ENCODE results near the gene GPR17.

GPR17 gene

DNA sequence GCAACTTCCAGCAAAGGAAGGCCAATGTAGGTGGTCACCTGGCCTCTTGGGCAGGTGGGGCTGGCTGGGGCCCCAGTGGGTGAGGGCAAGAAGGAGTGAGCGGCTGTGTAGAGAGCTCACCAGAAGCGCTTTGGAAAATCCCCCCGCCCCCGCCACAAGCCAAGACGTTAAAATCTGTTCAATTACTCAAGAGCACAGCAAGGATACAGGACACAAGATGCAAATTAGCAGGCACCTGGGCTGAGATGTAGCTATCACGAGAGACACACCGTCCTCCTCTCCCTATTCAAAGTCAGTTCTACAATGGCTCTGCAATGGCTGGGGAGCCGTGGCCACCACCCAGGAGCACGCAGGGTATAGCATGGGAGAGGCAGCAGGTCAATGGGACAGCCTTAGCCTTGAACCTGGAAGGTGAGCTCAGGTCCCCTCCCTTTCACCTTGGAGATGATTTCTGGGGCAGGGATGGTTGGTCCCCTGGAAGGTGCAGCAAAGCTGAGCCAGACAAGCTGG, 38.5 kb upstream of the GPR17 start:
- FAIRE-seq (no peak), DNase-seq (ENCODE audit: insufficient read length) (no peak)
- TF ChIP-seq TAF1 (IDR thresholded peaks at IDR 0.05; ENCODE audit: borderline replicate concordance, low read depth, low read length), result no peak

DNA sequence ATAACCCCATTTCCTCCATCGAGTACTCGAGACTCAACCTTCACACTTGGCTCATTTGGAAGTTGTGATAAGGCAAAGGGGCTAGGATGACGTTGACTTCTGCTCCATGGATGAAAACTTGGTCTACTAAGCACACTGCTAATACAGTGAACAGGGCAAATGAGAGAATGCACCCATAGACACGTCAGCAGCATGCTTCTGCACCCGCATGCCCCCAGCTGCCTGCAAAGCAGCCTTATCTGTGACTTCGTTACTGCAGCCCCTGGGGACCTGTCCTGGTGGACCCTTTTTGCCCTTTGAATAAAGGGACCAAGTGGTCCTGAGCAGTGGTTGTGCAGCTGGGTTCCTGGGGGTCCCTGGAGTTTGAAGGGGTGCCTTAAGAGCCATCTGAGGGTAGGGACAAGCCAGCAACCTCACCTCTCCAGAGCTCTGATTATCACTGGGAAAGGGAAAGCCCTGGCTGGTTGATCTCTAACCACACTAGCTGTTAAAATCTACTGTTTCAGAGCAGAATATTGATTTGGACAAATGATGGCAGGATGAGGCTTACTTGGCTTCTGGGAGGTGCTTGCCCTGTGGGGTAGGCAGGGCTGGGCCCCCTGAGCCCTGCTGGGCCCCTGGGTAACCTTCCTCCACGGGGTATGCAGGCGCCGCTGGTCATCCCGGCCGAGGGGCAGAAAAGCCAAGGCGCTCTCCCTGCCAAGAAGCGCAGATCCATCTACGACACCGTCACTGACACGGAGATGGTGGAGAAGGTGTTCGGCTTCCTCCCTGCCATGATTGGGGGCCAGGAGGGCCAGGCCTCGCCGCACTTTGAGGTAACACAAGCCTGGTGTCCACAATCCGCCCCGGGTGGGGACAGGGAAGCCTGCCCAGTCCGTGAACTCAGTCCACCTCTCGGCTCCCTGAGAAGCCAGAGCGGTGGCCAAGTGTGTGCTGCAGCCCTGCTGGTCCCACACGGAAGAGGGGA, 37.6 kb upstream of the GPR17 start:
- DNase-seq (ENCODE audit: insufficient read length), result no peak
- FAIRE-seq, result no peak
- TF ChIP-seq POLR2A (IDR thresholded peaks at IDR 0.05; ENCODE audit: low read depth, low read length), result no peak
- no peak for TF ChIP-seq POLR2AphosphoS5 (IDR thresholded peaks at IDR 0.05; ENCODE audit: low read depth, low read length)
- TF ChIP-seq TAF1 (IDR thresholded peaks at IDR 0.05; ENCODE audit: borderline replicate concordance, low read depth, low read length), result no peak

DNA sequence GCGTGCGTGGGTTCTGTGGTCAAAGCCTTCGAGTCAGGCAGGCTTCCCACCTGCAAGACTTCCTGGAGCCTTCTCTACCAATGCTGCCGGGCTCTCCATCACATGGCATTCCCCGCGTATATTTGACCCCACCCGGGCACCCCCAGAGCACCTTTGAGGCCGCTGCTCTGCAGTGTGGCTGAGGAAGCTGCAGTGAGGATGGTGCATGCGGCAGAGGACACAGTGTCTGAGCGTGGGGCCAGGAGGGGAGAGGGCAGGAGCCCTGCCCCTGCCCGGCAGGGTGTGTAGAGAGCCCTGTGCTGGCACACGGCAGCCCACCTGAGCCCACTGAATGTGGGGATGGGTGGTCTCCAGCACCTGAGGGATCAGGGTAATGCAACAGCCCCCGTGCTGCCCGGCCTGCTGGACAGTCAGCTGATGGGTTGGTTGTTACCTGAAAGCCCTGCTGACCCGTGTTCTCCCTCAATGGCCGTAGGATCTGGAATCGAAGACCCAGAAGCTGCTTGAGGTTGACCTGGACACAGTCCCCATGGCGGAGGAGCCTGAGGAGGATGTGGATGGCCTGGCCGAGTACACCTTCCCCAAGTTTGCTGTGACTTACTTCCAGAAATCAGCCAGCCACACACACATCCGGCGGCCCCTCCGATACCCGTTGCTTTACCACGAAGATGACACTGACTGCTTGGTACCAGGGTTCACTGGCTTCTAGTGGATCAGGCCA, 36.8 kb upstream of the GPR17 start:
- TF ChIP-seq TAF1 (IDR thresholded peaks at IDR 0.05; ENCODE audit: borderline replicate concordance, low read depth, low read length) (no peak), POLR2A (IDR thresholded peaks at IDR 0.05; ENCODE audit: low read depth, low read length) (no peak), POLR2AphosphoS5 (IDR thresholded peaks at IDR 0.05; ENCODE audit: low read depth, low read length) (no peak)
- no peak for DNase-seq (ENCODE audit: insufficient read length)
- FAIRE-seq, result no peak

DNA sequence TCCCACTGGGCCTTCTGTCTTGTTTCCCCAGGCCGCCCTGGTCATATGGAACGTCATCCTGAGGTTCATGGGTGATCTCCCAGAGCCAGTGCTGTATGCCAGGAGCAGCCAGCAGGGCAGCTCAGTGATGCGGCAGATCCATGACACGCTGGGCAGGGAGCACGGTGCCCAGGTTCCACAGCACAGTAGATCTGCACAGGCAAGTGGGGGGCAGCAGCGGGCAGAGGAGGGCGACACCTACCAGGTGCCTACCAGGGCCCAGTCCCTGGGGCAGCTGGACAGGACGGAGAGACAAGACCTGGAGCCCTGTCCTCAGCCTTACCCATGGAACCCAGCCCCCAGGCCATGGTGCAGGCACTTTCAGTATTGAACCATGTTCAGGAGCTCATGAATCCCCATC, 36.1 kb upstream of the GPR17 start:
- TF ChIP-seq TAF1 (IDR thresholded peaks at IDR 0.05; ENCODE audit: borderline replicate concordance, low read depth, low read length) (no peak), POLR2A (IDR thresholded peaks at IDR 0.05; ENCODE audit: low read depth, low read length) (no peak), POLR2AphosphoS5 (IDR thresholded peaks at IDR 0.05; ENCODE audit: low read depth, low read length) (no peak)
- FAIRE-seq (no peak), DNase-seq (ENCODE audit: insufficient read length) (no peak)

DNA sequence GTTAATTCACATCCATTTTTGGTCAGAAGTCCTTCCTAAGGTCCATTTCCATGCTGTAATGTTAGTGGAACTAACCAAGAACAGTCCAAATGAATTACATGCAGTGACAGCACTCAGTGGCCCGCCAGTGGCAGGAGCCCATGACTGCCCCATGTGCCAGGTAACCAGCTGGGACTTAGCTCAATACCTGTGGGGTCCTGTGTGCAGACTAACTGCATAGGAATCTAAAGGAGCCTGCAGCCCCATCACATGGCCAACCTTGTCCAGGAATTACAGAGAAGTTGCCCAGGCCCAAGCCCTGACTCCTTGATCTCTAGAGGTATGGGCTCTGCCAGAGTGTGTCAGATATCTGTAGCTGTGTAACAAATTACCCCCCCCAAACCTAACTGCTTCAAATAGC, 35.4 kb upstream of the GPR17 start:
- FAIRE-seq (no peak), DNase-seq (ENCODE audit: insufficient read length) (no peak)
- no peak for TF ChIP-seq POLR2AphosphoS5 (IDR thresholded peaks at IDR 0.05; ENCODE audit: low read depth, low read length)
- no peak for TF ChIP-seq POLR2A (IDR thresholded peaks at IDR 0.05; ENCODE audit: low read depth, low read length)
- TF ChIP-seq TAF1 (IDR thresholded peaks at IDR 0.05; ENCODE audit: borderline replicate concordance, low read depth, low read length), result no peak

DNA sequence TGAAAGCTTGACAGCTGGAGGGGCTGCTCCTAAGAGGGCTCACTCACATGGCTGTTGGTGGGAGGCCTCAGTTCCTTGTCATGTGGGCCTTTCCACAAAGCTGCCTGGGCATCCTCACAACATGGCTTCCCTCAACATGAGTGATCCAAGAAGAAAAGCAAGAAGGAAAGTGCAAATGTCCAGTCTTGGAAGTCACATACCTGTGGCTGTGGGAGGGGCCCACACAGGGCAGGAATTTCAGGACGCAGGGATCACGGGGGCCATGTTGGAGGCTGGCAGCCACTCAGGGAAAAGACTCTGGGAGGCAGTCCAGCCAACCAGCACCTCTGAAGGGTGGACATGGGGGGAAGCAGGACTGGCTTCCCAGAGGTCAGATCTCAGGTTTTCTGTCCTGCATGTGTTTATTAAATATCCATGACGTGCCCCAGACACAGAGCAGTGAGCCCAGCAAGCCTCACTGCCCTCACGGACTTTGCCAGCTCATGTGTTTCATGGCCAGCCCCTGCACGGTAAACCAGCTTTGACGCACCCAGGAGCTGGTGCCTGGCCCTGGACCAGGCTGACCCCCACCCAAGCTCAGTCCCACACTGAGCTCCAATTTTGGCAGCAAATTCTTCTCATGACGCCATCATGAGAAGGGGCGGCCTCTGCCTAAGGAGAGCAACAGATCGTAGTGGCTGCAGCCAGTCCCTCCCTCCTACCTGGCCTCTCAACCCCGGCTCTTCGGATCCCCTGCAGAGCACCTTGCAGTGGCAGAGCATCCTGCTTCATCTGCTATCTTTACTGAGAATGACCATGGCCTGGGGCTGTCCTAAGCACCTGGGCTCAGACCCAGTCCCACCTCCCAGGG, 34.7 kb upstream of the GPR17 start:
- FAIRE-seq (no peak), DNase-seq (ENCODE audit: insufficient read length) (no peak)
- TF ChIP-seq POLR2A (IDR thresholded peaks at IDR 0.05; ENCODE audit: low read depth, low read length) (no peak), TAF1 (IDR thresholded peaks at IDR 0.05; ENCODE audit: borderline replicate concordance, low read depth, low read length) (no peak), POLR2AphosphoS5 (IDR thresholded peaks at IDR 0.05; ENCODE audit: low read depth, low read length) (no peak)

DNA sequence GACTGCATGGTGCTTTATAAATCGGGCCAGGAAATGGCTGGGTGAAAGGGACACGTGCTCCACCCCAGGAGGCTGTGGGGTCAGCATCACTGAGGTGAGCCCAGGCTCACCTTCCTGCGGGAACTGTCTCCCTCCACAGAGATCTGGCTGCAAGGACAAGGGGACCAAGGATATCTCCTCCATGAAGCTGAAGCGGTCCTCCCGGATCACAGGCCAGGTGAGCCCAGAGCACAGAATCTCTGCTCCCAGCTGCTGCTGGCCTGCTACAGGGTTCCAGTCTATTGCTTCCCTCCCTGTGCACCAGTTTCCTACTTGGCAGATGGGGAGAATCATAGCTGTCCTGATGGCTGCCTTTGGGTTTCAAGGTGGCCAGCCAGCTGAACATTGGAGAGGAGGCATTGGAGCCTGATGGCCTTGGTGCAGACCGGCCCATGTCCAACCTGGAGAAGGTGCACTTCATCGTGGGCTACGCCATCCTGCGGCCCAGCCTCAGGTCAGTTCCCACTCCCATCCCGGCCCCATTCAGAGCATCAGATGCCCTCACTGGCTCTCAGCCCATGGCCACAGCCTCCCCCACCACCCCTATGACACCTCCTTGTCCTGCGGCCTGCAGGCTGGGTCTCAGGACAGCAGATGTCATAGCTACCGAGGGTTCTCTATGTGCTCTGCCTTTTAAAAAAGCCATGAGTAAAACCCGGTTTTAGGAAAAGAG, 33.7 kb upstream of the GPR17 start:
- FAIRE-seq (no peak), DNase-seq (ENCODE audit: insufficient read length) (no peak)
- TF ChIP-seq POLR2AphosphoS5 (IDR thresholded peaks at IDR 0.05; ENCODE audit: low read depth, low read length) (no peak), POLR2A (IDR thresholded peaks at IDR 0.05; ENCODE audit: low read depth, low read length) (no peak), TAF1 (IDR thresholded peaks at IDR 0.05; ENCODE audit: borderline replicate concordance, low read depth, low read length) (no peak)

DNA sequence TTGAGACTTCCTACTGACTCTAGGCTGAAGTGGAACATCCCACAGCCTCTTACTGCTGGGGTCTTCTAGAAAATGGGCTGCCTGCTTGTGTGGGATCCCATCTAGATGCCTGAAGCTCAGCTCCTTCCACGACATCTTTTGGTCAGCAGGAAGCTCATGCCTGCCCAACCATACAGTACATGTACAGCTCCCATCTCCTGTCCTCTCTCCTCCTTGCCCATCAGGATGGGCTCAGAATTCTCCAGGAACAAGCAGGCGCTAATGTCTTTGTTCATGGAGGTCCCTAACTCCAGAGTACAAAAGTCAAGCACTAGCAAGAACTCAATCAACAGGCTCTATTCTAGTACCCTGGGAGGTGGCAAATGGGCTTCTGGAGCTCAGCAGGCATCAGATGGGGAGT, 31.7 kb upstream of the GPR17 start:
- no peak for DNase-seq (ENCODE audit: insufficient read length)
- TF ChIP-seq TAF1 (IDR thresholded peaks at IDR 0.05; ENCODE audit: borderline replicate concordance, low read depth, low read length), result no peak
- TF ChIP-seq POLR2AphosphoS5 (IDR thresholded peaks at IDR 0.05; ENCODE audit: low read depth, low read length), result no peak
- TF ChIP-seq POLR2A (IDR thresholded peaks at IDR 0.05; ENCODE audit: low read depth, low read length), result no peak
- no peak for FAIRE-seq

DNA sequence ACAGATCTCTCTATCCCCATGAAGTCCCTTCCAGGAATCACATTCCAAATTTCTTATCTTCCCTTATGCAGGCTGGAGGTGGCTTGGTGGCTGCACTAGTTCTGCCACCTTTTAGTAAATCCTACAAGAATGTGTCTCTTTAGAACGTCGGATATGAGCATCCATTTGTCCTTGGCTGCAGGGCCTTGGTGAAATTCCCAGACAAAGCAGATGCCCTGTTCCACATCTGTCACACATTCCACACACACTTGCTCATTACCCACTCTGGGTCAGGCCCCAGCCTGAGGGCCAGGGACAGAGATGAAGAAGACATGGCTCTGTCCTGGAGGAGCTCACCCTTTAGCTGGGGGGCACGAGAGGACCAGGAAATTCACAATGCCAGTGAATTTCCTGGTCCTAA, 31.2 kb upstream of the GPR17 start:
- no peak for FAIRE-seq
- no peak for DNase-seq (ENCODE audit: insufficient read length)
- TF ChIP-seq TAF1 (IDR thresholded peaks at IDR 0.05; ENCODE audit: borderline replicate concordance, low read depth, low read length), result no peak
- TF ChIP-seq POLR2AphosphoS5 (IDR thresholded peaks at IDR 0.05; ENCODE audit: low read depth, low read length), result no peak
- TF ChIP-seq POLR2A (IDR thresholded peaks at IDR 0.05; ENCODE audit: low read depth, low read length), result no peak

DNA sequence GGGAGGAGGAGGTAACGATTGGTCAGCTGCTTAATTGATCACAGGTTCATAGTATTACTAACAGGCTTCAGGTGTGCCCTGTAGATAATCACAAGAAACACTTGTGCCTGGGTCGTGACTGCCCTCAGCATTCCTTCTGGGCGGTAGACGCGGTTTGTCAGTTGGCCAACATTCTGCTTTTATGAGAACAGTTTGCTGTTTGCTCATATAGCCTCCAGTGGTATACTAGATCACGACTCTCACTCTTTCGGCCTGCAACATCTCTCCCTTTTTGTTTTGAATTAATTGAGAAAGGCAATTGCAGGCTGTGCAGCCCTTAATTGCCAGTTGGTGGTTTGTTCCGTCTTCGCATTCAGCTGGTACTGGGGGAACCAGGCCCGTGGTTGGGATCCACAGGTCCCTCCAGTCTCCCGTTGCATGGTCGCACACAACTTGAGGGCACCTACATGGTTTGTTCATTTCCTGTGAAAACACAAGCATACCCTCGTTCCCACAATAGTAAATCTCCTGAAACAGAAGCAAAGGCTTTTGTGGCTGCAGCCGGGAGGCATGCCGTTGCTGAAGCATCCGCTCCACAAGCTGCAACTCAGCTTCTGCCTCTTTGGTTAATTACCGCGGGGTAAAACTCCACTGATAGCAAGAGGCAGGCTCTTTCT, 30.3 kb upstream of the GPR17 start:
- TF ChIP-seq TAF1 (IDR thresholded peaks at IDR 0.05; ENCODE audit: borderline replicate concordance, low read depth, low read length) (no peak), POLR2AphosphoS5 (IDR thresholded peaks at IDR 0.05; ENCODE audit: low read depth, low read length) (no peak), POLR2A (IDR thresholded peaks at IDR 0.05; ENCODE audit: low read depth, low read length) (no peak)
- DNase-seq (ENCODE audit: insufficient read length) (no peak), FAIRE-seq (no peak)
